ENCODE results near the gene RNF186. TPM values are rescaled to one million over a fixed set of nuclear protein-coding genes. Genes with fewer than 3 reads are reported as not detected.
"Not testable (repeated sequence)": the region's sequence is repeated elsewhere in the genome, so short reads cannot be mapped to it uniquely, and the experiment has no call there.

RNF186 gene
- total RNA-seq, 1 experiment from 2014 or later, result not detected

GRCh38 chr1:19825298-19825697 lies 10.2 kb upstream of the RNF186 start:
- DNase-seq (ENCODE audit: low read depth), result no peak

- DNase-seq (ENCODE audit: low read depth), result peak; percentile 45
Observed at GRCh38 chr1:19824541-19824940, 9.5 kb upstream of the RNF186 start.

GRCh38 chr1:19824036-19824435 lies 9.0 kb upstream of the RNF186 start:
- DNase-seq (ENCODE audit: low read depth), result no peak

- no peak for DNase-seq (ENCODE audit: low read depth)
Observed at GRCh38 chr1:19819701-19820100, 4.6 kb upstream of the RNF186 start.

GRCh38 chr1:19818324-19818723 lies 3.2 kb upstream of the RNF186 start:
- no peak for DNase-seq (ENCODE audit: low read depth)

- DNase-seq (ENCODE audit: low read depth), result no peak
Observed at GRCh38 chr1:19817160-19817559, 2.1 kb upstream of the RNF186 start.

GRCh38 chr1:19816737-19817086 lies 1.6 kb upstream of the RNF186 start:
- not testable (repeated sequence) for DNase-seq (ENCODE audit: low read depth)

GRCh38 chr1:19815801-19816736 lies 986 bp upstream of the RNF186 start:
- DNase-seq (ENCODE audit: low read depth), result no peak

- no peak for DNase-seq (ENCODE audit: low read depth)
Observed at GRCh38 chr1:19814244-19814661, 830 bp downstream of the RNF186 start.

- DNase-seq (ENCODE audit: low read depth), result no peak
Observed at GRCh38 chr1:19813643-19813960, 1.5 kb downstream of the RNF186 start.

- no peak for DNase-seq (ENCODE audit: low read depth)
Observed at GRCh38 chr1:19812875-19813642, 2.0 kb downstream of the RNF186 start.

GRCh38 chr1:19811206-19811851 lies 3.8 kb downstream of the RNF186 start:
- DNase-seq (ENCODE audit: low read depth), result peak; percentile 42

GRCh38 chr1:19809044-19809750 lies 5.9 kb downstream of the RNF186 start:
- DNase-seq (ENCODE audit: low read depth), result no peak

GRCh38 chr1:19808351-19808750 lies 6.7 kb downstream of the RNF186 start:
- DNase-seq (ENCODE audit: low read depth), result no peak

- DNase-seq (ENCODE audit: low read depth), result no peak
Observed at GRCh38 chr1:19804831-19805251, 10.2 kb downstream of the RNF186 start.

- DNase-seq (ENCODE audit: low read depth), result no peak
Observed at GRCh38 chr1:19802269-19802668, 12.8 kb downstream of the RNF186 start.

GRCh38 chr1:19800076-19800804 lies 14.8 kb downstream of the RNF186 start:
- peak; percentile 74 for DNase-seq (ENCODE audit: low read depth)

GRCh38 chr1:19799230-19800075 lies 15.6 kb downstream of the RNF186 start, which contains the start of gene TMCO4:
Gene TMCO4 (minus strand): TSS chr1:19799916. CDS start chr1:19780758, 19,158 bp downstream.
- peak; percentile 37 for DNase-seq (ENCODE audit: low read depth)

- DNase-seq (ENCODE audit: low read depth), result no peak
Observed at GRCh38 chr1:19798486-19799229, 16.4 kb downstream of the RNF186 start.
